B cell (primary cell): Measurements from ENCODE around the gene CCNDBP1.

Source experiments
- EZH2 ChIP-seq: IDR thresholded peaks from 2 replicates; pipeline ENCODE4 v1.6.1; 2012; ENCODE audit warnings: borderline replicate concordance, low read depth, mild to moderate bottlenecking, moderate library complexity, low read length; ENCODE audit not compliant: insufficient read depth, poor library complexity, severe bottlenecking
- TF ChIP-seq, protein P1 (sequence below): fragments of 200-600 bp; IDR thresholded peaks from one replicate; pipeline ENCODE4 v1.8.0; 2022; ENCODE audit warnings: antibody characterized with exemption, mild to moderate bottlenecking

DNA sequence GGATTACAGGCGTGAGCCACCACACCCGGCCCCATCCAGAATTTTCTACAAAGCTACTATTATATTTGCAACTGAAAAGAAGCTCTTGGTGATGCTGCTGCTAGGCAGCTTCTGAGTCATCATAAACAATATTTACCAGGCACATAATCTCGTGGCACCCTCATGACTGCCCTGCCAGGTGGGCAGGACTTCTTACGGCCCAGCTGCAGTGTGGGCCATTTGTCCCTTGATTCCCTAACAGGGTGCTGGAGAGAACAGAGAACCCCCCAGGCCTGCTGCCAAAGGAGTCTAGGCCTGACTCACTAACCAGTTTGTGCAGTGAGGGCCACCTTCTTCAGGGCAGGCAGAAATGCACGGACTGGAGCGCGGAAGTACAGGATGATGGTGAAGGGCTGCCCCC, 30.8 kb downstream of the CCNDBP1 start:
- TF ChIP-seq, protein P1, sequence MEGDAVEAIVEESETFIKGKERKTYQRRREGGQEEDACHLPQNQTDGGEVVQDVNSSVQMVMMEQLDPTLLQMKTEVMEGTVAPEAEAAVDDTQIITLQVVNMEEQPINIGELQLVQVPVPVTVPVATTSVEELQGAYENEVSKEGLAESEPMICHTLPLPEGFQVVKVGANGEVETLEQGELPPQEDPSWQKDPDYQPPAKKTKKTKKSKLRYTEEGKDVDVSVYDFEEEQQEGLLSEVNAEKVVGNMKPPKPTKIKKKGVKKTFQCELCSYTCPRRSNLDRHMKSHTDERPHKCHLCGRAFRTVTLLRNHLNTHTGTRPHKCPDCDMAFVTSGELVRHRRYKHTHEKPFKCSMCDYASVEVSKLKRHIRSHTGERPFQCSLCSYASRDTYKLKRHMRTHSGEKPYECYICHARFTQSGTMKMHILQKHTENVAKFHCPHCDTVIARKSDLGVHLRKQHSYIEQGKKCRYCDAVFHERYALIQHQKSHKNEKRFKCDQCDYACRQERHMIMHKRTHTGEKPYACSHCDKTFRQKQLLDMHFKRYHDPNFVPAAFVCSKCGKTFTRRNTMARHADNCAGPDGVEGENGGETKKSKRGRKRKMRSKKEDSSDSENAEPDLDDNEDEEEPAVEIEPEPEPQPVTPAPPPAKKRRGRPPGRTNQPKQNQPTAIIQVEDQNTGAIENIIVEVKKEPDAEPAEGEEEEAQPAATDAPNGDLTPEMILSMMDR, result no peak
- no peak for TF ChIP-seq EZH2
